ENCODE measurements around the gene MVK.

Gene MVK

GRCh38 chr12:109535231-109535862 lies 38.2 kb upstream of the MVK start:
- Histone ChIP-seq H3K27me3 (no peaks in the 10 kb centered on the region), H3K27ac (no peak overlapping the region), H3K4me3 (ENCODE audit: low read depth in 1 of 2, low read length in 1 of 2) (no peak overlapping the region), H3K36me3 (peaks cover 63% of the 10 kb centered on the region), H3K4me1 (ENCODE audit: control insufficient read depth in 1 of 2, insufficient read depth in 1 of 2, low read depth in 1 of 2, low read length in 1 of 2) (no peaks in the 10 kb centered on the region), H3K9me3 (no peaks in the 10 kb centered on the region)
- TF ChIP-seq, protein P1, sequence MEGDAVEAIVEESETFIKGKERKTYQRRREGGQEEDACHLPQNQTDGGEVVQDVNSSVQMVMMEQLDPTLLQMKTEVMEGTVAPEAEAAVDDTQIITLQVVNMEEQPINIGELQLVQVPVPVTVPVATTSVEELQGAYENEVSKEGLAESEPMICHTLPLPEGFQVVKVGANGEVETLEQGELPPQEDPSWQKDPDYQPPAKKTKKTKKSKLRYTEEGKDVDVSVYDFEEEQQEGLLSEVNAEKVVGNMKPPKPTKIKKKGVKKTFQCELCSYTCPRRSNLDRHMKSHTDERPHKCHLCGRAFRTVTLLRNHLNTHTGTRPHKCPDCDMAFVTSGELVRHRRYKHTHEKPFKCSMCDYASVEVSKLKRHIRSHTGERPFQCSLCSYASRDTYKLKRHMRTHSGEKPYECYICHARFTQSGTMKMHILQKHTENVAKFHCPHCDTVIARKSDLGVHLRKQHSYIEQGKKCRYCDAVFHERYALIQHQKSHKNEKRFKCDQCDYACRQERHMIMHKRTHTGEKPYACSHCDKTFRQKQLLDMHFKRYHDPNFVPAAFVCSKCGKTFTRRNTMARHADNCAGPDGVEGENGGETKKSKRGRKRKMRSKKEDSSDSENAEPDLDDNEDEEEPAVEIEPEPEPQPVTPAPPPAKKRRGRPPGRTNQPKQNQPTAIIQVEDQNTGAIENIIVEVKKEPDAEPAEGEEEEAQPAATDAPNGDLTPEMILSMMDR (IDR thresholded peaks at IDR 0.05) = no peak

DNA sequence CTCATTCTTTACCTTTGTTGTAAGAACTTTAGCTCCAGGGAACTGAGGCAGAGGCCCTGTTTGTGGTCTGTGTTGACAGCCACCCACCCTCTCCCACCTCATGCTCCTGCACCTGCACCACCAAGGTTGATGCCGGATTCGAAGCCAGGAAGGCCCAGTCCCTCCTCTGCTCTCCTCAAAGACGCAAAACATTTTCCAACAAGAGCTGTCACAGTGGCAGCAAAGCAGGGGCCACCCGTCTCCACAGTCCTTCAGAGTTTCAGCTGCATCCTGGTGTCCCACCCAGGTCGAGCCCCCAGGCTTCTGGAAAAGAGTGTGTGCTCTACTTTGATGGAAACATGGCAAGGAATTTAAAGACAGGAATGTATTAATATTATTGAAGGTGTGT lies 37.7 kb upstream of the MVK start:
- Histone ChIP-seq H3K4me3 (ENCODE audit: low read depth in 1 of 2, low read length in 1 of 2) (no peak overlapping the region), H3K4me1 (ENCODE audit: control insufficient read depth in 1 of 2, insufficient read depth in 1 of 2, low read depth in 1 of 2, low read length in 1 of 2) (no peaks in the 10 kb centered on the region), H3K27ac (no peak overlapping the region), H3K36me3 (peaks cover 58% of the 10 kb centered on the region), H3K9me3 (no peaks in the 10 kb centered on the region), H3K27me3 (no peaks in the 10 kb centered on the region)
- TF ChIP-seq, protein P1 (IDR thresholded peaks at IDR 0.05) = no peak

DNA sequence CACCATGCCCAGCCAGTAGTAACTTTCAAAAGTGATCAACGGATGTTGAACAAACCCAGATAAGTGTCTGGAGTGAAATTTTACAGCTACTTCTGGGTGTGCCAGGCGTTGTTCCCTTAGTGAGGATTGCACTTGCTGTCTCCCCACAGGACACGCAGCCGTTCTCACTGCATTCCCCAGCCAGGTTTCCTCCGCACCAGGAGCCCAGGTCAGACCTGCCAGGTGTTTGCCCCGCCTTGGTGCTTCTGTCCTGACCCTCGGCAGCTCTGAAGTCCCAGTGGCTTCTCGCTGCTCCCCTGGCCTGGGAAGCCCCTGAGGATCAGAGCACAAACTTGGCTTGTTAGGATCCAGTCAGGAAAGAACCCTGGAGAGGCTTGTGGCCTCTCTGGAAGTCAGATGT lies 36.5 kb upstream of the MVK start:
- H3K36me3 ChIP-seq = peaks cover 45% of the 10 kb centered on the region
- TF ChIP-seq, protein P1 (IDR thresholded peaks at IDR 0.05) = no peak
- H3K27me3 ChIP-seq = no peaks in the 10 kb centered on the region
- H3K27ac ChIP-seq = no peak overlapping the region
- no peaks in the 10 kb centered on the region for H3K9me3 ChIP-seq
- H3K4me3 ChIP-seq (ENCODE audit: low read depth in 1 of 2, low read length in 1 of 2) = no peak overlapping the region
- H3K4me1 ChIP-seq (ENCODE audit: control insufficient read depth in 1 of 2, insufficient read depth in 1 of 2, low read depth in 1 of 2, low read length in 1 of 2) = no peaks in the 10 kb centered on the region

DNA sequence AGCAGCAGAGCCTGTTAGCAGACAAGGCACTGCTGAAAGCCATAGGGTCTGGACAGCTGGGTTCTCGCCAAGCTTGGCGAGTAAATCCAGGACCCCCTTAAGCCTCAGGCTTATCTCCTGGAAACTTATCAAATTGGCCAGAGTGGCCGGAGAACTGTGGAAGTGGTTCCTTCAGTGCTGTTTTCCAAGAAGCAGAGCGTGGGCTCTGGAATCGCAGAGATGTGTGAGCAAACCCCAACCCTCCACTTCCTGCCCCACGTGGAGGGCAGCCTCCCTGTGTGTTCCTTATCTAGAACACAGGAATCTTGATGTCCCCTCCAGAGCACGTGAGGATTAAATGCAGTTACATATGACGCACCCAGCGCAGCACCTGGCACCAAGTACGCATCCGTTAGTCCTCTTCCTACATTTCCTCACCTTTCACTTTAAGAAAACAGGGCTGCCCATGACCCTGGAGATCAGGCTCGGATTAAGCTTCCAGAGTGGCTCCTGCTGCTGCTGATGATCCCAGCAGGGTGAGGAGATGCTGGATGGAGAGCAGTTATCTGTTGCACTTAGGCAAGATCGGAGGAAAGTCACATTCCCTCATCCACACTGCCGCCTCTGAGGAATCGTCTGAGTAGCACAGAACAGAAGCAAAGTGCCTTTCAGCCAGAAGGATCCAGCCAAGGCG lies 35.3 kb upstream of the MVK start:
- Histone ChIP-seq H3K36me3 (peaks cover 34% of the 10 kb centered on the region), H3K27ac (no peak overlapping the region), H3K4me1 (ENCODE audit: control insufficient read depth in 1 of 2, insufficient read depth in 1 of 2, low read depth in 1 of 2, low read length in 1 of 2) (no peaks in the 10 kb centered on the region), H3K27me3 (no peaks in the 10 kb centered on the region), H3K9me3 (no peaks in the 10 kb centered on the region), H3K4me3 (ENCODE audit: low read depth in 1 of 2, low read length in 1 of 2) (no peak overlapping the region)
- TF ChIP-seq, protein P1 (IDR thresholded peaks at IDR 0.05) = no peak

DNA sequence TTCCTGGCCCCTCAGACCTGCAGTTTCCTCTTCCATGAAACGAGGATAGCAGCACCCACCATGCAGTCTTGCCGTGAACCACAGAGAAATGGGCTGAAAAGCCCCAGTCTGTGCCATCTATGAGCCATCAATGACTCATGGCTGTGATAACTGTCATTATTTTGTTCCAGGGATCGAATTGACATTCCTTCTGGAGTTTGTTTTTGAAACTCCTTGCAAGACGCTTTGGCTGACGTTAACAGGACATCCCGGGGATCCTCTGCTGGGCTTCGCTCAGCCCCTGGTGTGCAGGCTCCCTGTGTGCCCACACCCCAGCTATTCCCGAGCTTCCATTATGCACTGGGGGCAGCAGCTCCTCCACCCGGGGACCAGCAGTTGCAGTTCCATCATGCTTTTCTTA lies 34.1 kb upstream of the MVK start:
- Histone ChIP-seq H3K4me3 (ENCODE audit: low read depth in 1 of 2, low read length in 1 of 2) (no peak overlapping the region), H3K36me3 (peaks cover 22% of the 10 kb centered on the region)

More for the DNA sequence above, 34.1 kb upstream of the MVK start:
- no peak overlapping the region for H3K27ac ChIP-seq
- TF ChIP-seq, protein P1 (IDR thresholded peaks at IDR 0.05) = no peak
- H3K4me1 ChIP-seq (ENCODE audit: control insufficient read depth in 1 of 2, insufficient read depth in 1 of 2, low read depth in 1 of 2, low read length in 1 of 2) = no peaks in the 10 kb centered on the region
- H3K27me3 ChIP-seq = no peaks in the 10 kb centered on the region
- no peaks in the 10 kb centered on the region for H3K9me3 ChIP-seq

Data from neutrophil (primary cell).